ENCODE results near the gene SPRED2.
A peak's percentile ranks its signal among the peaks of the same experiment; 100 is the strongest.

SPRED2 gene

DNA sequence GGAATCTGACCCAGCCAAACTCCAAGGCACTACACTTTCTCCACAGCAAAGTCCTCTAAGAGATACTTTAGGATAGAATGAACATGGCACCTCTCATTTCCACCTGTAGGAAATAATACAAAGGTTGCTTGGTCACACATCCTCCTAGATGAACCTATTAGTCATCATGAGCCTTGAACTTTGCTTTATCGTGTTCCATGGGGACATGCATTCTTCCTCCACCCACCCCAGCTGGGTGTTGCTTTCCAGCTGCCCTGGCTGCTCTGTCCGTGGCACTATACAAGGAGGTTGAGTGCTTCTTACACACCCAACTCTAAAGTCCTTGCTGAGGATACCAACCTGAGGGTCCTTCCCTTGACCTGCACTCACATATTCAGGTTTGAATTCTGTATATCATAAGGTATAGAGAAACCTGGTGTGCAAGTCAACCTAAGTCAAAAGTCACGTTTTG lies 52.7 kb downstream of the SPRED2 start:
- TF ChIP-seq MYC (IDR thresholded peaks at IDR 0.05; ENCODE audit: low read depth, low read length) (no peak), POLR2A (IDR thresholded peaks at IDR 0.05; ENCODE audit: extremely low read depth, insufficient read length) (no peak)
- TF ChIP-seq, protein P1, sequence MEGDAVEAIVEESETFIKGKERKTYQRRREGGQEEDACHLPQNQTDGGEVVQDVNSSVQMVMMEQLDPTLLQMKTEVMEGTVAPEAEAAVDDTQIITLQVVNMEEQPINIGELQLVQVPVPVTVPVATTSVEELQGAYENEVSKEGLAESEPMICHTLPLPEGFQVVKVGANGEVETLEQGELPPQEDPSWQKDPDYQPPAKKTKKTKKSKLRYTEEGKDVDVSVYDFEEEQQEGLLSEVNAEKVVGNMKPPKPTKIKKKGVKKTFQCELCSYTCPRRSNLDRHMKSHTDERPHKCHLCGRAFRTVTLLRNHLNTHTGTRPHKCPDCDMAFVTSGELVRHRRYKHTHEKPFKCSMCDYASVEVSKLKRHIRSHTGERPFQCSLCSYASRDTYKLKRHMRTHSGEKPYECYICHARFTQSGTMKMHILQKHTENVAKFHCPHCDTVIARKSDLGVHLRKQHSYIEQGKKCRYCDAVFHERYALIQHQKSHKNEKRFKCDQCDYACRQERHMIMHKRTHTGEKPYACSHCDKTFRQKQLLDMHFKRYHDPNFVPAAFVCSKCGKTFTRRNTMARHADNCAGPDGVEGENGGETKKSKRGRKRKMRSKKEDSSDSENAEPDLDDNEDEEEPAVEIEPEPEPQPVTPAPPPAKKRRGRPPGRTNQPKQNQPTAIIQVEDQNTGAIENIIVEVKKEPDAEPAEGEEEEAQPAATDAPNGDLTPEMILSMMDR (IDR thresholded peaks at IDR 0.05; ENCODE audit: low read depth, low read length), result no peak
- TF ChIP-seq, protein P2, sequence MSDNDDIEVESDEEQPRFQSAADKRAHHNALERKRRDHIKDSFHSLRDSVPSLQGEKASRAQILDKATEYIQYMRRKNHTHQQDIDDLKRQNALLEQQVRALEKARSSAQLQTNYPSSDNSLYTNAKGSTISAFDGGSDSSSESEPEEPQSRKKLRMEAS (IDR thresholded peaks at IDR 0.05; ENCODE audit: low read depth, low read length), result no peak
- no peak for DNase-seq (ENCODE audit: low read depth)
- no peak overlapping the region for H3K4me3 ChIP-seq (ENCODE audit: low read depth, low read length)

DNA sequence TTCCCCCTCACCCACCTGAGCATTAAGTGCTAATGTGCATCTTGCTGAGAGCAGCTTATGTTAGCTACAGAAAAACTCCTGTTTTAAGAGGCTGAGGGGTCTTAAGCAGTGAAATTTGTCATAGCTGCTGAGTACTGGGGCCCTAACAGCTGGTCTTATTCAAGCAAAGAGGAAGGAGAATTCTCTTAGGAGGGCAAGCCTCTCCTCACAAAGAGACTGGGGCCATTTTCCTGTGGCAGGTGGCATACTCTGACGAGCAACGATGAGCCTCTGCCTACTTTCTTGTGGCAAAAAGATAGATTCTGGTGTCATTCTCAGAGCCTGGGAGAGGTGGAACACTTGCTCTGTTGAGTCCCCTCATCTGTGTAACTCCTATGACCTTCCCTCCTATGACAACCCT lies 53.2 kb downstream of the SPRED2 start:
- DNase-seq (ENCODE audit: low read depth), result no peak
- TF ChIP-seq, protein P1 (IDR thresholded peaks at IDR 0.05; ENCODE audit: low read depth, low read length), result no peak
- TF ChIP-seq MYC (IDR thresholded peaks at IDR 0.05; ENCODE audit: low read depth, low read length), result no peak
- TF ChIP-seq, protein P2 (IDR thresholded peaks at IDR 0.05; ENCODE audit: low read depth, low read length), result no peak
- H3K4me3 ChIP-seq (ENCODE audit: low read depth, low read length), result no peak overlapping the region

DNA sequence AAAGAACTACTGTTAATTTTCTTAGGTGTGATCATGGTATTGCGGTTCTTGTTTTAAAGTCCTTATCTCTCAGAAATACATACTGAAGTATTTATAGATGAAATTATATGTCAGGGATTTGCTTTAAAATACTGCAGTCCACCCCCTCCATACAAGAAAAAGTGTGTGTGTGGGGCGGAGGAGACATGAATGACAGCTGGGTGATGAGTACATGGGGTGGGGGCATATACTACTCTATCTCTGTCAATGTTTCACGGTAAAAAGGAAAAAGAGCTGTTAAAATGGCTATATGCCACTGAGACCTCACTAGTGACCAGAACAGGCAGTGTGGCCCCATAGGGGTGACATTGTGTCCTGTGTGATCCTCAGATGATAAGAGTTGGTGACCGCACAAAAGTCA lies 54.1 kb downstream of the SPRED2 start:
- TF ChIP-seq, protein P1 (IDR thresholded peaks at IDR 0.05; ENCODE audit: low read depth, low read length), result no peak
- TF ChIP-seq, protein P2 (IDR thresholded peaks at IDR 0.05; ENCODE audit: low read depth, low read length), result no peak
- TF ChIP-seq POLR2A (IDR thresholded peaks at IDR 0.05; ENCODE audit: extremely low read depth, insufficient read length) (no peak), MYC (IDR thresholded peaks at IDR 0.05; ENCODE audit: low read depth, low read length) (no peak)
- no peak for DNase-seq (ENCODE audit: low read depth)
- no peak overlapping the region for H3K4me3 ChIP-seq (ENCODE audit: low read depth, low read length)

DNA sequence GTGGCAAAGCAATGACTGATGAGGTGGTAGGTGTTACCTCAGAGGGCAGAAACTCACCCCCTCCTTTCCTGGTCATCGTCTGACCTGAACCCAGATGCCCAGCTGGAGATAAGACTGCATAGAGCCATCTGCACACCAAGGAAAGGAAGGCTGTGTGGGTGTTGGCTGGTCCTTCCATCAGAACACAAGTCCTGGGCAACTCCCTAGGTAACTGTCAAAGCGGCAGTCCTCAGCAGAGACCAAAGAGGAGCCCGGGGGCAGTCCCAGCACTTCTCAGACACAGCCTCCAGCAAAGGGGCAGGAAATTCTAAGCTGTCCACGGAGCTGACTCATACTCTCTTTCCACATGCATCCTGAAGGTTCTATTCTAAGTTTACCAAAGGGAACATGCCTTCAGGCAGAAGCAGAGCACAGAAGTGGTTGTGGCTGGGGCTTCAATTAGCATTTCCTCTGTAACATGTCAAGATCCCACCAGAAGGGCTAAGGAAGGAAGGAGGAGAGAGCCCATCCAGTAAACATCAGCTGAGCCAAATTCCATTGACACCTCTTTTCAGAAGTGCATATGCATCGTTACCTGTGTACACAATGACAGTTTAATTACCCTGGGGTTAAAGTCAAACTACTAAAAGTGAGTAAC lies 54.7 kb downstream of the SPRED2 start:
- TF ChIP-seq, protein P2 (IDR thresholded peaks at IDR 0.05; ENCODE audit: low read depth, low read length), result 0 out of 2 replicates have a peak, but pooled peaks have one; percentile 50
- TF ChIP-seq, protein P1 (IDR thresholded peaks at IDR 0.05; ENCODE audit: low read depth, low read length), result no peak
- DNase-seq (ENCODE audit: low read depth), result peak; percentile 95
- H3K4me3 ChIP-seq (ENCODE audit: low read depth, low read length), result no peak overlapping the region

DNA sequence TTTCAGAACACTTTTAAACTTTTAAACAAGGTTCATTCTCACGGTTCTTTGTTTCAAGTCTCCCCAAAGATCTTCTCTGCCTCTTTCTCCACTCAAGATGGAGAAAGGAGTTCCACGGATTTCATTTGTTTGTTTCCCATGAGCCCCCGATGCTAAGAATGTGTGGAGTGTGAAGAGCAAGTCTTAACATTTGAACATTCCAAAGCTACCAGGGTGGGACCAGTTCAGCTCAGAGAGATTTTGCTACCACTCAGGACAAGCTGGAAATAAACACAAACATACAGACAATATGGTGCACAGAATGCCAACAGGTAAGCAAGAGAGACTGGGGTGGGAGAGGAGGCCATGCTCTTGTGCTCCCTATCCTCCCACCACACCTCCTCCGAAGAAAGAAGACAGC lies 56.7 kb downstream of the SPRED2 start:
- DNase-seq (ENCODE audit: low read depth), result no peak
- TF ChIP-seq POLR2A (IDR thresholded peaks at IDR 0.05; ENCODE audit: extremely low read depth, insufficient read length) (no peak), MYC (IDR thresholded peaks at IDR 0.05; ENCODE audit: low read depth, low read length) (no peak)
- TF ChIP-seq, protein P2 (IDR thresholded peaks at IDR 0.05; ENCODE audit: low read depth, low read length), result no peak
- TF ChIP-seq, protein P1 (IDR thresholded peaks at IDR 0.05; ENCODE audit: low read depth, low read length), result no peak
- H3K4me3 ChIP-seq (ENCODE audit: low read depth, low read length), result no peak overlapping the region
